HEK293 (cell line): ENCODE data around the gene ST6GALNAC6.
A peak's percentile ranks its signal among the peaks of the same experiment; 100 is the strongest.

ENCODE experiments used
- CTCF ChIA-PET: fragments of 350-600 bp; formaldehyde crosslinking; extraction: SDS; loops from one replicate; lab custom pipeline; 2021; ENCODE audit warnings: antibody characterized with exemption; lab: Yijun Ruan, JAX
- POLR2A ChIA-PET: fragments of 300-600 bp; formaldehyde crosslinking; extraction: SDS; loops from one replicate; lab custom pipeline; 2020; ENCODE audit warnings: antibody characterized with exemption, inconsistent platforms; lab: Yijun Ruan, JAX
- H3K27ac ChIP-seq: fragments of 200-500 bp; sonication (Bioruptor generic); 2 replicates; pipeline ENCODE4 v1.5.1; 2014; ENCODE audit warnings: low read depth, low read length, control low read depth, inconsistent platforms; ENCODE audit errors: extremely low read depth
- H3K36me3 ChIP-seq, 2 experiments: fragments of 200-500 bp in 1 of 2; sonication (Bioruptor generic) in 1 of 2; 1 replicate in 1 of 2; 2 replicates in 1 of 2; pipeline ENCODE4 v1.5.1; 2014 to 2017; ENCODE audit warnings: inconsistent platforms in 2 of 2, low read length in 2 of 2; ENCODE audit not compliant: control insufficient read depth in 2 of 2, insufficient read depth in 1 of 2
- H3K4me1 ChIP-seq: fragments of 200-500 bp; sonication (Bioruptor generic); 2 replicates; pipeline ENCODE4 v1.5.1; 2014; ENCODE audit warnings: mild to moderate bottlenecking, low read length, inconsistent platforms; ENCODE audit not compliant: control insufficient read depth, insufficient read depth
- H3K4me3 ChIP-seq: 2 replicates; pipeline ENCODE4 v1.5.1; 2011; ENCODE audit warnings: low read depth, mild to moderate bottlenecking, control low read depth, low read length, moderate library complexity
- H3K9me3 ChIP-seq: fragments of 200-500 bp; sonication (Bioruptor generic); 2 replicates; pipeline ENCODE4 v1.5.1; 2014; ENCODE audit warnings: low read depth, low read length, inconsistent platforms; ENCODE audit not compliant: control insufficient read depth, insufficient read depth
- EGR2 ChIP-seq: fragments of 450-650 bp; formaldehyde crosslinking; IDR thresholded peaks from 2 replicates; pipeline ENCODE4 v1.5.1; 2016; ENCODE audit warnings: low read depth, missing biosample characterization, missing genetic modification characterization
- GLI4 ChIP-seq: fragments of 450-650 bp; formaldehyde crosslinking; IDR thresholded peaks from 2 replicates; pipeline ENCODE4 v1.5.1; 2016; ENCODE audit warnings: missing biosample characterization, missing genetic modification characterization
- SP2 ChIP-seq: fragments of 450-650 bp; formaldehyde crosslinking; IDR thresholded peaks from 2 replicates; pipeline ENCODE4 v1.5.1; 2016; ENCODE audit warnings: missing biosample characterization, missing genetic modification characterization
- SP7 ChIP-seq: fragments of 450-650 bp; formaldehyde crosslinking; IDR thresholded peaks from 2 replicates; pipeline ENCODE4 v1.5.1; 2016; ENCODE audit warnings: missing biosample characterization, missing genetic modification characterization
- YY1 ChIP-seq: fragments of 450-650 bp; formaldehyde crosslinking; IDR thresholded peaks from 2 replicates; pipeline ENCODE4 v1.5.1; 2018; ENCODE audit warnings: missing biosample characterization, missing genetic modification characterization
- ZBTB8A ChIP-seq: fragments of 450-650 bp; formaldehyde crosslinking; IDR thresholded peaks from 2 replicates; pipeline ENCODE4 v1.5.1; 2016; ENCODE audit warnings: missing biosample characterization, missing genetic modification characterization
- ZNF132 ChIP-seq: fragments of 450-650 bp; formaldehyde crosslinking; IDR thresholded peaks from 2 replicates; pipeline ENCODE4 v1.5.1; 2017; ENCODE audit warnings: missing biosample characterization, missing genetic modification characterization, borderline replicate concordance
- ZNF169 ChIP-seq: fragments of 450-650 bp; formaldehyde crosslinking; IDR thresholded peaks from 2 replicates; pipeline ENCODE4 v1.5.1; 2016; ENCODE audit warnings: missing biosample characterization, missing genetic modification characterization
- ZNF175 ChIP-seq: fragments of 450-650 bp; formaldehyde crosslinking; IDR thresholded peaks from 2 replicates; pipeline ENCODE4 v1.5.1; 2016; ENCODE audit warnings: missing biosample characterization, missing genetic modification characterization
- ZNF266 ChIP-seq: fragments of 450-650 bp; formaldehyde crosslinking; IDR thresholded peaks from 2 replicates; pipeline ENCODE4 v1.5.1; 2016; ENCODE audit warnings: missing biosample characterization, missing genetic modification characterization, low read depth
- ZNF274 ChIP-seq, 2 experiments: fragments of 200-500 bp in 1 of 2; fragments of 450-650 bp in 1 of 2; sonication (Bioruptor generic) in 1 of 2; formaldehyde crosslinking in 1 of 2; IDR thresholded peaks; 2 replicates each; pipeline versions ENCODE4 v1.5.1 to v1.6.1; 2014 to 2016; ENCODE audit warnings: borderline replicate concordance in 1 of 2, inconsistent platforms in 1 of 2, low read length in 1 of 2, missing biosample characterization in 1 of 2, missing genetic modification characterization in 1 of 2
- ZNF341 ChIP-seq: fragments of 450-650 bp; formaldehyde crosslinking; IDR thresholded peaks from 2 replicates; pipeline ENCODE4; 2016; ENCODE audit warnings: low read depth, missing biosample characterization, missing genetic modification characterization
- ZNF510 ChIP-seq: fragments of 450-650 bp; formaldehyde crosslinking; IDR thresholded peaks from 2 replicates; pipeline ENCODE4 v1.5.1; 2018; ENCODE audit warnings: mild to moderate bottlenecking, missing genetic modification characterization, missing biosample characterization; ENCODE audit not compliant: insufficient replicate concordance
- ZNF548 ChIP-seq: fragments of 450-650 bp; formaldehyde crosslinking; IDR thresholded peaks from 2 replicates; pipeline ENCODE4 v1.5.1; 2016; ENCODE audit warnings: missing biosample characterization, missing genetic modification characterization
- ZNF555 ChIP-seq: fragments of 450-650 bp; formaldehyde crosslinking; conservative IDR thresholded peaks from 2 replicates; pipeline ENCODE4 v1.5.1; 2017; ENCODE audit warnings: missing biosample characterization, mild to moderate bottlenecking, missing genetic modification characterization, inconsistent platforms
- ZNF623 ChIP-seq: fragments of 450-650 bp; formaldehyde crosslinking; IDR thresholded peaks from 2 replicates; pipeline ENCODE4 v1.5.1; 2016; ENCODE audit warnings: missing biosample characterization, missing genetic modification characterization
- ZNF660 ChIP-seq: fragments of 450-650 bp; IDR thresholded peaks from 2 replicates; pipeline ENCODE4 v1.5.1; 2018; ENCODE audit warnings: missing biosample characterization, mild to moderate bottlenecking, missing genetic modification characterization
- ZNF76 ChIP-seq: fragments of 450-650 bp; formaldehyde crosslinking; IDR thresholded peaks from 2 replicates; pipeline ENCODE4; 2016; ENCODE audit warnings: low read depth, missing biosample characterization, missing genetic modification characterization, borderline replicate concordance
- ZNF830 ChIP-seq: fragments of 450-650 bp; IDR thresholded peaks from 2 replicates; pipeline ENCODE4 v1.5.0; 2018; ENCODE audit warnings: missing biosample characterization, missing genetic modification characterization, low read depth, mild to moderate bottlenecking, moderate library complexity
- TF ChIP-seq, protein P1 (sequence below): fragments of 450-650 bp; formaldehyde crosslinking; IDR thresholded peaks from 2 replicates; pipeline ENCODE4 v1.5.0; 2017; ENCODE audit warnings: missing biosample characterization, missing genetic modification characterization, borderline replicate concordance
- TF ChIP-seq, protein P2 (sequence below): fragments of 450-650 bp; formaldehyde crosslinking; IDR thresholded peaks from 2 replicates; pipeline ENCODE4 v1.5.1; 2017; ENCODE audit warnings: missing biosample characterization, missing genetic modification characterization
- TF ChIP-seq, protein P3 (sequence below): fragments of 450-650 bp; formaldehyde crosslinking; IDR thresholded peaks from 2 replicates; pipeline ENCODE4 v1.5.1; 2017; ENCODE audit warnings: missing biosample characterization, missing genetic modification characterization

Gene ST6GALNAC6

DNA sequence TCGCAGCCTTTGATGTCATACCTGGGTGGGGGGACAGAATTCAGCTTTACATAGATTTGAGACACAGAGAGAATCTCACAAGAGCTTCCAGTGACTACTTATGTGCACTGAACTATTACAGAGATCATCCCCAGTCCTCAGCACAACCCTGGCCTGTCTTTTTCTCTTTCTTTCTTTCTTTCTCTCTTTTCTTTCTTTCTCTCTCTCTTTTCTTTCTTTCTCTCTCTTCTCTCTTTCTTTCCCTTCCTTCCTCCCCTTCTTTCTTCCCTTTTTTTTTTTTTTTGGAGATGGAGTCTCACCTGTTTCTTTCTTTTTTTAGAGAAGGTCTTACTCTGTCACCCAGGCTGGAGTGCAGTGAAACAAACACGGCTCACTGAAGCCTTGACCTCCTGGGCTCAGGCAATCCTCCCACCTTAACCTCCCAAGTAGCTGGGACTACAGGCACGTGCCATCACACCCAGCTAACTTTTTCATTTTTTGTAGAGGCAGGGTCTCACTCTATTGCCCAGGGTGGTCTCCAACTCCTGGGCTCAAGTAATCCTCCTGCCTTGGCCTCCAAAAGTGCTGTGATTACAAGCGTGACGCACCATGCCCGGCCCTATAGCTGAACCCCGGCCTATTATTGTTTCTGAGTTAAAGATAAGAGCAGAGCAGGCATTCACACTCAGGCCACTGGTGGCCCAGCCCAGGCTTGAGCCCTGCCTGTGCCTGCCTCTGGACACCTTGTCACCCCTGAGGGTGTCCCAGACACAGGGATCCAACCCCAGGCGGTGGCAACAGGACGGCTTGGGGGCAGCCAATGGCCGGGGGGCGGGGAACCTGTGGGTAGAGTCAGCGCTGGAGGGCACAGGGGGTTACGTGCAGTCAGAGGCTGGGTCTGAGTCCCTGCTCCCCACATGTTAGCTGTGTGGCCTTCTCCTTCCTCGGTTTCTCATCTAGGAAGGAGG, 26.8 kb upstream of the ST6GALNAC6 start (continued):
- TF ChIP-seq, protein P1, sequence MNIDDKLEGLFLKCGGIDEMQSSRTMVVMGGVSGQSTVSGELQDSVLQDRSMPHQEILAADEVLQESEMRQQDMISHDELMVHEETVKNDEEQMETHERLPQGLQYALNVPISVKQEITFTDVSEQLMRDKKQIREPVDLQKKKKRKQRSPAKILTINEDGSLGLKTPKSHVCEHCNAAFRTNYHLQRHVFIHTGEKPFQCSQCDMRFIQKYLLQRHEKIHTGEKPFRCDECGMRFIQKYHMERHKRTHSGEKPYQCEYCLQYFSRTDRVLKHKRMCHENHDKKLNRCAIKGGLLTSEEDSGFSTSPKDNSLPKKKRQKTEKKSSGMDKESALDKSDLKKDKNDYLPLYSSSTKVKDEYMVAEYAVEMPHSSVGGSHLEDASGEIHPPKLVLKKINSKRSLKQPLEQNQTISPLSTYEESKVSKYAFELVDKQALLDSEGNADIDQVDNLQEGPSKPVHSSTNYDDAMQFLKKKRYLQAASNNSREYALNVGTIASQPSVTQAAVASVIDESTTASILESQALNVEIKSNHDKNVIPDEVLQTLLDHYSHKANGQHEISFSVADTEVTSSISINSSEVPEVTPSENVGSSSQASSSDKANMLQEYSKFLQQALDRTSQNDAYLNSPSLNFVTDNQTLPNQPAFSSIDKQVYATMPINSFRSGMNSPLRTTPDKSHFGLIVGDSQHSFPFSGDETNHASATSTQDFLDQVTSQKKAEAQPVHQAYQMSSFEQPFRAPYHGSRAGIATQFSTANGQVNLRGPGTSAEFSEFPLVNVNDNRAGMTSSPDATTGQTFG (tag by site-specific recombination), result no peak
- no peak for TF ChIP-seq SP7 (tag by site-specific recombination)

DNA sequence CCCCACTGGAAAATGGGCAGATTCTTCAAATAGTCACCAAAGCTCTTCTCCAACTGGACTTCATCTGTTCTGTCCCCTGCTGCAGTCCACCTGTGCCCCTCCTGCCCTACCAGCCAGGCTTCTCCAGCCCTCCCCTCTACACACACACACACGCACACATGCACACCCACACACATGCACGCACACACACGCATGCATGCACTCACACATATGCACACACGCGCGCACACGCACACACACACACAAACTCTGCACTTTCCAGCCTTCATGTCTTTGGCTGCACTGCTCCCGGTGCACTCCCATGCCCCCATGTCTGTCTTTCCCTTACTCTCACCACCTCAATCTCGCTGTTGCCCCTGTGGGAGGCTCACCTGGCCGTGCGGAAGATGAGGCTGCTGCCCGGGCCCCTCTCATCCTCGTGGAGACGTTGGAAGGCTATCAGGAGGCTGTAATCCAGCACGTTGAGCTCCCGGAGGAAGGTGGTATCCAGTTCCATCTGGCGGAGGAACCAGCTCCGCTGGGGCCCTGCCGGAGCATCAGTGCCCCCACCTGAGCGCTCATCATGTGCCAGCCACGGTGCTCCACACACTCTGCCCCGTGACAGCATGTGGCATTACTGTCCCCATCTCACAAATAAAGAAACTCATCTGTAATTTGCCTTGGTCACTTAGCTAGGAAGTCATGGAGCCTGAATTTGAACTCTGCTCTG, 25.5 kb upstream of the ST6GALNAC6 start:
- POLR2A ChIA-PET, result no interaction called here
- TF ChIP-seq ZNF76 (tag by site-specific recombination), result no peak
- TF ChIP-seq, protein P2, sequence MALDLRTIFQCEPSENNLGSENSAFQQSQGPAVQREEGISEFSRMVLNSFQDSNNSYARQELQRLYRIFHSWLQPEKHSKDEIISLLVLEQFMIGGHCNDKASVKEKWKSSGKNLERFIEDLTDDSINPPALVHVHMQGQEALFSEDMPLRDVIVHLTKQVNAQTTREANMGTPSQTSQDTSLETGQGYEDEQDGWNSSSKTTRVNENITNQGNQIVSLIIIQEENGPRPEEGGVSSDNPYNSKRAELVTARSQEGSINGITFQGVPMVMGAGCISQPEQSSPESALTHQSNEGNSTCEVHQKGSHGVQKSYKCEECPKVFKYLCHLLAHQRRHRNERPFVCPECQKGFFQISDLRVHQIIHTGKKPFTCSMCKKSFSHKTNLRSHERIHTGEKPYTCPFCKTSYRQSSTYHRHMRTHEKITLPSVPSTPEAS, result peak; percentile 95
- TF ChIP-seq GLI4, result no peak
- Histone ChIP-seq H3K9me3 (no peaks in the 10 kb centered on the region), H3K27ac (no peak overlapping the region), H3K36me3 (no peaks in the 10 kb centered on the region), H3K4me1 (no peaks in the 10 kb centered on the region), H3K4me3 (no peak overlapping the region)
- CTCF ChIA-PET, result interaction anchor here (0.8 to 8.6 kb wide), 9 partner anchors 8 to 339 kb away, joined by 3 to 65 read pairs (median 5); partner anchors contain the start of gene TOR2A

DNA sequence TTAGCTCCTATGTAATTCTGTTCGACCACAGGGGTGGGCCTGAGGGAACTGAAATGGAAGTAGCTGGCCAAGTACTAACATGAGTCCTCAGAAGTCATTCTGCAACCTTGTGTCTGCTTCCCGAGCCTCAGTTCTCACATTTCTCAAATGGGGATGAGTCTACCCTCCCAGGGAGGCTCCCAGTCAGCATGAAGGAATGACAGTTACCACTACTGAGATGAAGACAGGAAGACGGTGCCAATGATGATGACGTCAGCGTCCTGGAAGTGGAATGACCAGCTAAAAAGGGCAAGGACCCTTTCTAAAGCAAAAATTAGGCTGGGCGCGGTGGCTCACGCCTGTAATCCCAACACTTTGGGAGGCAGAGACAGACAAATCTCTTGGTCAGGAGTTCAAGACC, 24.4 kb upstream of the ST6GALNAC6 start:
- no peaks in the 10 kb centered on the region for H3K4me1 ChIP-seq
- ChIA-PET CTCF (interaction anchor here (0.8 to 8.6 kb wide), 8 partner anchors 9 to 194 kb away, joined by 3 to 65 read pairs (median 5); partner anchors contain the start of gene TOR2A), POLR2A (interaction anchor here (0.6 kb wide), 2 partner anchors 29 to 263 kb away, joined by 3 to 6 read pairs; no protein-coding TSS in a partner anchor)
- H3K4me3 ChIP-seq, result no peak overlapping the region
- no peak overlapping the region for H3K27ac ChIP-seq
- H3K9me3 ChIP-seq, result no peaks in the 10 kb centered on the region
- H3K36me3 ChIP-seq, result no peaks in the 10 kb centered on the region
- TF ChIP-seq ZNF830 (tag by site-specific recombination) (no peak), ZNF548 (tag by site-specific recombination) (no peak), ZNF175 (tag by site-specific recombination) (no peak), ZNF169 (tag by site-specific recombination) (no peak), ZBTB8A (no peak), ZNF341 (no peak), ZNF555 (tag by site-specific recombination) (no peak), YY1 (tag by site-specific recombination) (no peak), ZNF510 (tag by site-specific recombination) (no peak), ZNF623 (tag by site-specific recombination) (no peak), EGR2 (tag by site-specific recombination) (no peak), ZNF660 (tag by site-specific recombination) (no peak), SP2 (tag by site-specific recombination) (no peak), ZNF132 (tag by site-specific recombination) (no peak), ZNF274 (IDR thresholded peaks at IDR 0.05; ENCODE audit: low read length) (no peak), ZNF274 (tag by site-specific recombination; IDR thresholded peaks at IDR 0.05; ENCODE audit: borderline replicate concordance) (no peak), ZNF266 (tag by site-specific recombination) (no peak)
- TF ChIP-seq, protein P3, sequence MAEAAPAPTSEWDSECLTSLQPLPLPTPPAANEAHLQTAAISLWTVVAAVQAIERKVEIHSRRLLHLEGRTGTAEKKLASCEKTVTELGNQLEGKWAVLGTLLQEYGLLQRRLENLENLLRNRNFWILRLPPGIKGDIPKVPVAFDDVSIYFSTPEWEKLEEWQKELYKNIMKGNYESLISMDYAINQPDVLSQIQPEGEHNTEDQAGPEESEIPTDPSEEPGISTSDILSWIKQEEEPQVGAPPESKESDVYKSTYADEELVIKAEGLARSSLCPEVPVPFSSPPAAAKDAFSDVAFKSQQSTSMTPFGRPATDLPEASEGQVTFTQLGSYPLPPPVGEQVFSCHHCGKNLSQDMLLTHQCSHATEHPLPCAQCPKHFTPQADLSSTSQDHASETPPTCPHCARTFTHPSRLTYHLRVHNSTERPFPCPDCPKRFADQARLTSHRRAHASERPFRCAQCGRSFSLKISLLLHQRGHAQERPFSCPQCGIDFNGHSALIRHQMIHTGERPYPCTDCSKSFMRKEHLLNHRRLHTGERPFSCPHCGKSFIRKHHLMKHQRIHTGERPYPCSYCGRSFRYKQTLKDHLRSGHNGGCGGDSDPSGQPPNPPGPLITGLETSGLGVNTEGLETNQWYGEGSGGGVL (tag by site-specific recombination), result no peak
